ENCODE results near the gene ABHD14A.

ABHD14A gene

GRCh38 chr3:52021489-52022268 is 46.8 kb downstream of the ABHD14A start:
- no peak for DNase-seq

- no peak for DNase-seq
Measured at GRCh38 chr3:52022323-52023100, 47.6 kb downstream of the ABHD14A start.

GRCh38 chr3:52023101-52023770 is 48.4 kb downstream of the ABHD14A start:
- no peak for DNase-seq

- no peak for DNase-seq
Measured at GRCh38 chr3:52023860-52024764, 49.2 kb downstream of the ABHD14A start.

- no peak for DNase-seq
Measured at GRCh38 chr3:52024765-52025452, 50.0 kb downstream of the ABHD14A start.

- DNase-seq = no peak
Measured at GRCh38 chr3:52025453-52025852, 50.6 kb downstream of the ABHD14A start.

GRCh38 chr3:52026041-52026440 is 51.2 kb downstream of the ABHD14A start:
- DNase-seq = no peak

- DNase-seq = no peak
Measured at GRCh38 chr3:52028572-52028971, 53.7 kb downstream of the ABHD14A start.

- DNase-seq = no peak
Measured at GRCh38 chr3:52029053-52029452, 54.2 kb downstream of the ABHD14A start.

GRCh38 chr3:52029535-52029934 is 54.7 kb downstream of the ABHD14A start:
- no peak for DNase-seq

Data from activated CD4-positive, alpha-beta T cell treated with anti-CD3 and anti-CD28 coated beads for 1 hour (primary cell).